K562 (cell line): ENCODE measurements around the gene PTPN14. TPM values are rescaled to one million over a fixed set of nuclear protein-coding genes. Genes with fewer than 3 reads are reported as not detected.

Experiments
- FOXO4 ChIP-seq: fragments of 450-650 bp; formaldehyde crosslinking; IDR thresholded peaks from 2 replicates; pipeline ENCODE4 v1.4.0; 2020; ENCODE audit warnings: mild to moderate bottlenecking, moderate library complexity
- MEF2A ChIP-seq: IDR thresholded peaks from 2 replicates; pipeline ENCODE4 v1.6.1; 2011; ENCODE audit warnings: low read depth, mild to moderate bottlenecking, low read length, moderate library complexity; ENCODE audit not compliant: control insufficient read depth
- MGA ChIP-seq: fragments of 450-650 bp; IDR thresholded peaks from 2 replicates; pipeline ENCODE4 v1.6.1; 2016; ENCODE audit warnings: mild to moderate bottlenecking, moderate library complexity
- SUPT5H ChIP-seq: fragments of 450-650 bp; IDR thresholded peaks from 2 replicates; pipeline ENCODE4 v1.6.1; 2016
- polyA plus RNA-seq, 8 experiments: library from polyadenylated mRNA; depleted of rRNA in 4 of 8; stranded (reverse) in 5 of 8; unstranded in 3 of 8; fragments of >200 nt; fragmentation: Nextera tagmentation in 2 of 8; fragmentation: Illumina TruSeq in 1 of 8; extraction: Ambion mirVana in 2 of 8; extraction: Trizol in 1 of 8; gene quantifications; 2 replicates each; pipeline versions ENCODE4 v1.2.1 to v1.2.3, GENCODE V29; 2011 to 2014; ENCODE audit warnings: inconsistent platforms in 1 of 8, missing spikeins in 1 of 8
- total RNA-seq, 7 experiments: library from RNA; depleted of rRNA in 6 of 7; stranded (reverse); fragments of >200 nt in 6 of 7; fragmentation: Illumina TruSeq in 2 of 7; extraction: Trizol in 2 of 7; gene quantifications; 2 replicates each; pipeline versions ENCODE4 v1.2.1 to v1.2.3, GENCODE V29; 2011 to 2021; ENCODE audit warnings: low replicate concordance in 1 of 7

The PTPN14 gene
- total and polyA plus RNA-seq, 9 of the 15 experiments (the other 6 are each of a cell fraction or from before 2014, with no cell fraction given), result 0.01 to 0.29 (median 0.04) TPM; not detected in 6

DNA sequence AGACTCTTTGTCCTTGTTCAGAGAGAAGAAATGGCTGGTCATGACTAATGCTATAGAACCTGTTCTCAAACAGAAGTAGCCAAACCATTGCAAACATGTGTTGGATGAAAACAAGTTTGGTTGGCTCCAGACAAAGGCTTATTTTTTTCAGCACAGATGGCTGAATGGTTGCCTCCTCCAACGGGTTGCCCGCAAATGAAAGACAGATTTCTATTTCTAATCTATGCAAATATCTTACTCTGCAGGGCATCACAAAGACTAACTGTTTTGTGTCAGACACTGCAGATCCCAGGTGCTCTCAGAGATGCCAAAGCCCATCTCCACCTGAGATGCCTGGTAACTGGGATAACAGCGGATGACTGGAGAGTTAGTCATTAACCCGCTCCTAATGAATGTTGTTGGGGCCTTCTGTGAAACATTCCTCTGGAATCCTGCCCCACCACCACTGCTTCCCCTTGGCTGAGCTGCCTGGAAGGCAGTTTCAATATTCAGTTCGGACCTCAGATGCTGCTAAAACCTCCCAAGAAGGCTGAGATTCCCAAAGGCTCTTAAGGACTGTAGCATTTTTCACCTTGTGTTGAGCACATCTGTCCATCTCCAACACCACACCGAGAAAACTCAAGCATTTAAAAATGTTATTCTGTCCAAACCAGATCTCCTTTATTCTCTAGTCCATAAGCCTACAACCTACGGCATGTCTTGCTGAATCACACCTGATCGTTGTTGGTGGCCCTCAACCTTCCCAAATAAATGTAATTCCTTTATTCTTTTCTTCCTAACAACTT, 104.4 kb downstream of the PTPN14 start (continued):
- TF ChIP-seq MGA (no peak), MEF2A (no peak), FOXO4 (CRISPR knock-in tag) (no peak), SUPT5H (no peak)
